ENCODE data around the gene ZNF597.
"Not testable (repeated sequence)": the region's sequence is repeated elsewhere in the genome, so short reads cannot be mapped to it uniquely, and the experiment has no call there.

ZNF597 gene

GRCh38 chr16:3475604-3476375 is 32.5 kb upstream of the ZNF597 start:
- no peak for DNase-seq

- DNase-seq, result not testable (repeated sequence)
Measured at GRCh38 chr16:3474870-3475269, 31.6 kb upstream of the ZNF597 start.

GRCh38 chr16:3474136-3474779 is 31.0 kb upstream of the ZNF597 start:
- DNase-seq, result no peak

GRCh38 chr16:3473596-3473943 is 30.3 kb upstream of the ZNF597 start:
- DNase-seq, result not testable (repeated sequence)

- no peak for DNase-seq
Measured at GRCh38 chr16:3472878-3473595, 29.7 kb upstream of the ZNF597 start.

- no peak for DNase-seq
Measured at GRCh38 chr16:3471518-3472176, 28.3 kb upstream of the ZNF597 start.

GRCh38 chr16:3470723-3471122 is 27.4 kb upstream of the ZNF597 start:
- DNase-seq, result no peak

GRCh38 chr16:3469736-3470135 is 26.4 kb upstream of the ZNF597 start:
- DNase-seq, result no peak

- DNase-seq, result no peak
Measured at GRCh38 chr16:3468501-3468900, 25.2 kb upstream of the ZNF597 start.

GRCh38 chr16:3467921-3468320 is 24.6 kb upstream of the ZNF597 start:
- no peak for DNase-seq

- no peak for DNase-seq
Measured at GRCh38 chr16:3467182-3467581, 23.9 kb upstream of the ZNF597 start.

- DNase-seq, result no peak
Measured at GRCh38 chr16:3465911-3466584, 22.7 kb upstream of the ZNF597 start.

- DNase-seq, result no peak
Measured at GRCh38 chr16:3465301-3465700, 22.0 kb upstream of the ZNF597 start.

- no peak for DNase-seq
Measured at GRCh38 chr16:3461151-3461550, 17.8 kb upstream of the ZNF597 start.

GRCh38 chr16:3460585-3460984 is 17.3 kb upstream of the ZNF597 start:
- no peak for DNase-seq

GRCh38 chr16:3460121-3460520 is 16.8 kb upstream of the ZNF597 start:
- no peak for DNase-seq

GRCh38 chr16:3459401-3460090 is 16.2 kb upstream of the ZNF597 start:
- no peak for DNase-seq

- no peak for DNase-seq
Measured at GRCh38 chr16:3458852-3459361, 15.6 kb upstream of the ZNF597 start.

- DNase-seq, result no peak
Measured at GRCh38 chr16:3458278-3458851, 15.1 kb upstream of the ZNF597 start.

- peak; percentile 90 to 93 for DNase-seq
Measured at GRCh38 chr16:3457434-3458252, 14.3 kb upstream of the ZNF597 start.

Measured in NCI-H446 (cell line).